Endothelial cell of umbilical vein (primary cell): ENCODE results near the gene CHIT1. TPM values are rescaled to one million over a fixed set of nuclear protein-coding genes. Genes with fewer than 3 reads are reported as not detected.

Source experiments
- BruUV-seq: library from RNA; stranded (reverse); fragments of 400-500 nt; replicated peaks from 2 replicates; lab custom pipeline; 2021; lab: Mats Ljungman, UMichigan
- CTCF ChIA-PET: fragments of 300-600, 350-600 bp; sonication (Branson Sonifier 250); formaldehyde crosslinking; loops from one replicate; lab custom pipeline; 2021; ENCODE audit warnings: antibody characterized with exemption, inconsistent platforms; lab: Charles Lee
- POLR2A ChIA-PET: fragments of 300-600, 350-600 bp; sonication (Branson Sonifier 250); formaldehyde crosslinking; loops from one replicate; lab custom pipeline; 2021; ENCODE audit warnings: antibody characterized with exemption, inconsistent platforms; lab: Charles Lee
- DNase-seq: peaks from one replicate; pipeline ENCODE4 v3.0.0-alpha.2; 2011; ENCODE audit warnings: low read depth, low spot score
- FAIRE-seq: peaks from 2 replicates; lab custom pipeline; 2011; peaks lifted over from hg19 to GRCh38; lab: Jason Lieb, UNC
- H2AFZ ChIP-seq: 2 replicates; pipeline ENCODE4 v1.6.0; 2012; ENCODE audit warnings: low read depth, low read length, control low read depth, inconsistent platforms
- H3K27ac ChIP-seq: 2 replicates; pipeline ENCODE4 v1.5.1; 2011; ENCODE audit warnings: low read depth, mild to moderate bottlenecking, control low read depth, low read length, moderate library complexity; ENCODE audit not compliant: insufficient read depth
- H3K27me3 ChIP-seq, 2 experiments: 2 replicates each; pipeline versions ENCODE4 v1.6.0 to v1.6.1; 2011; ENCODE audit warnings: low read length in 2 of 2, mixed read lengths in 1 of 2; ENCODE audit not compliant: control insufficient read depth in 2 of 2, insufficient read depth in 2 of 2
- H3K36me3 ChIP-seq, 2 experiments: 2 replicates in 1 of 2; 3 replicates in 1 of 2; pipeline ENCODE4 v1.5.1; 2011; ENCODE audit warnings: low read length in 2 of 2, mild to moderate bottlenecking in 1 of 2, moderate library complexity in 1 of 2; ENCODE audit not compliant: control insufficient read depth in 2 of 2, insufficient read depth in 2 of 2; ENCODE audit errors: extremely low read depth in 1 of 2
- H3K4me1 ChIP-seq: 3 replicates; pipeline ENCODE4 v1.5.1; 2011; ENCODE audit warnings: mild to moderate bottlenecking, low read length; ENCODE audit not compliant: control insufficient read depth, insufficient read depth; ENCODE audit errors: extremely low read depth
- H3K4me2 ChIP-seq: 2 replicates; pipeline ENCODE4 v1.6.1; 2011; ENCODE audit warnings: low read length, control low read depth, mixed read lengths; ENCODE audit not compliant: insufficient read depth
- H3K4me3 ChIP-seq, 3 experiments: fragments of 200-600 bp in 1 of 3; sonication (generic), shearing (Covaris generic) in 1 of 3; replicated peaks in 1 of 3; 2 replicates each; pipeline ENCODE4 v1.5.1; 2011 to 2016; ENCODE audit warnings: control low read depth in 3 of 3, low read length in 3 of 3, mild to moderate bottlenecking in 2 of 3, inconsistent platforms in 1 of 3, low read depth in 1 of 3, moderate library complexity in 1 of 3; ENCODE audit not compliant: insufficient read depth in 1 of 3
- H3K79me2 ChIP-seq: 2 replicates; pipeline ENCODE4 v1.6.0; 2012; ENCODE audit warnings: low read length, inconsistent platforms; ENCODE audit not compliant: control insufficient read depth, insufficient read depth
- H3K9ac ChIP-seq: replicated peaks from 2 replicates; pipeline ENCODE3; 2011; ENCODE audit warnings: low read length, control low read depth; ENCODE audit not compliant: insufficient read depth; ENCODE audit errors: extremely low read depth
- H3K9me1 ChIP-seq: replicated peaks from 3 replicates; pipeline ENCODE4 v1.6.0; 2011; ENCODE audit warnings: mild to moderate bottlenecking, low read length; ENCODE audit not compliant: control insufficient read depth, insufficient read depth; ENCODE audit errors: extremely low read depth
- H3K9me3 ChIP-seq: replicated peaks from 2 replicates; pipeline ENCODE4 v1.5.1; 2012; ENCODE audit warnings: low read length, inconsistent platforms; ENCODE audit not compliant: control insufficient read depth, insufficient read depth
- H4K20me1 ChIP-seq: replicated peaks from 2 replicates; pipeline ENCODE3; 2011; ENCODE audit warnings: mild to moderate bottlenecking, low read length; ENCODE audit not compliant: control insufficient read depth, insufficient read depth; ENCODE audit errors: extremely low read depth
- CTCF ChIP-seq, 2 donors: IDR thresholded peaks; 1 replicate in 1 of 2; 2 replicates in 1 of 2; pipeline ENCODE4 v1.5.1; 2011; ENCODE audit warnings: low read length in 2 of 2, mild to moderate bottlenecking in 2 of 2, moderate library complexity in 2 of 2, control low read depth in 1 of 2, inconsistent platforms in 1 of 2, low read depth in 1 of 2; ENCODE audit not compliant: insufficient read depth in 1 of 2; ENCODE audit errors: extremely low read depth in 1 of 2
- GATA2 ChIP-seq: IDR thresholded peaks from 2 replicates; pipeline ENCODE4 v1.7.0; 2011; ENCODE audit warnings: low read depth, mild to moderate bottlenecking, moderate library complexity, mixed read lengths, low read length; ENCODE audit not compliant: insufficient read length, insufficient read depth
- JUN ChIP-seq: IDR thresholded peaks from 2 replicates; pipeline ENCODE4 v1.6.1; 2011; ENCODE audit warnings: borderline replicate concordance, low read depth; ENCODE audit not compliant: insufficient read length, insufficient read depth
- MYC ChIP-seq: IDR thresholded peaks from one replicate; pipeline ENCODE4 v1.6.1; 2011; ENCODE audit warnings: mild to moderate bottlenecking, low read depth, low read length
- POLR2A ChIP-seq: IDR thresholded peaks from 2 replicates; pipeline ENCODE4 v1.6.1; 2012; ENCODE audit warnings: low read depth, mild to moderate bottlenecking, control low read depth, low read length
- dilution Hi-C: fragments of 300-500 bp; cut with MboI; formaldehyde crosslinking; loops from one replicate; pipeline ENCODE4 v1.15.0; 2019; ENCODE audit warnings: low sequenced_read_pairs; ENCODE audit not compliant: extremely low pct_ligation_motif_present
- intact Hi-C: fragments of 100-400 bp; cut with micrococcal nuclease; formaldehyde crosslinking; loops from one replicate; pipeline ENCODE4 v1.10.0; 2022
- polyA plus RNA-seq, 4 experiments: library from polyadenylated mRNA; depleted of rRNA in 3 of 4; stranded (reverse) in 3 of 4; unstranded in 1 of 4; fragments of >200 nt; gene quantifications; 2 replicates each; pipeline versions ENCODE4 v1.2.1 to v1.2.3, GENCODE V29; 2011 to 2012; ENCODE audit warnings: missing spikeins in 1 of 4
- total RNA-seq: library from RNA; stranded (reverse); gene quantifications from 2 replicates; pipeline ENCODE4 v1.2.3, GENCODE V29; 2021

The CHIT1 gene
- total and polyA plus RNA-seq, 2 donors (not counting 3 experiments of a cell fraction or from before 2014, with no cell fraction given): not detected

- Histone ChIP-seq H3K79me2 (no peaks in the 10 kb centered on the region), H3K36me3 (no peaks in the 10 kb centered on the region), H3K27ac (no peak within 1 kb of the TSS), H3K9ac (no peak within 1 kb of the TSS), H2AFZ (no peak within 1 kb of the TSS), H3K27me3 (peaks cover 15 to 17% of the 10 kb centered on the region in 2 experiments), H3K4me1 (no peaks in the 10 kb centered on the region), H3K9me1 (no peaks in the 10 kb centered on the region), H4K20me1 (no peaks in the 10 kb centered on the region), H3K9me3 (no peaks in the 10 kb centered on the region), H3K4me3 (no peak within 1 kb of the TSS), H3K4me2 (no peak within 1 kb of the TSS)
- ChIA-PET CTCF (interaction anchor here (1.2 to 1.3 kb wide), 2 partner anchors 8 to 18 kb away, joined by 3 to 4 read pairs; no protein-coding TSS in a partner anchor), POLR2A (no interaction called here)
- no TSS peak for BruUV-seq
- TF ChIP-seq CTCF (IDR thresholded peaks at IDR 0.05; ENCODE audit: extremely low read depth in 1 of 2, insufficient read depth in 1 of 2, low read depth in 1 of 2, low read length in 2 of 2) (no peak), POLR2A (no peak), GATA2 (no peak), JUN (no peak), MYC (no peak)
- dilution Hi-C loops (no loop called here), intact Hi-C loops (no loop called here)
- no peak for DNase-seq
- no peak for FAIRE-seq
These were observed 42.8 kb downstream of the CHIT1 start, which contains the start of gene CHI3L1 for GRCh38 chr1:203186446-203187303. TSS of gene CHI3L1 (minus strand) at chr1:203186704. CDS start at chr1:203186623, 81 bp downstream.
